GM19467 (cell line): ENCODE data around the gene SLC45A1.
"Not testable (repeated sequence)": the region's sequence is repeated elsewhere in the genome, so short reads cannot be mapped to it uniquely, and the experiment has no call there.

ENCODE experiments used
- ATAC-seq: cut with Tn5 transposase; IDR thresholded peaks from one replicate; pipeline ENCODE4 v1.9.1; 2021; ENCODE audit warnings: mild to moderate bottlenecking, moderate library complexity; ENCODE audit not compliant: unreplicated experiment

Gene SLC45A1

GRCh38 chr1:8364528-8365442 is 46.9 kb downstream of the SLC45A1 start:
- ATAC-seq, result no peak

GRCh38 chr1:8365661-8366362 is 47.9 kb downstream of the SLC45A1 start:
- no peak for ATAC-seq

- ATAC-seq, result no peak
Measured at GRCh38 chr1:8367571-8368194, 49.8 kb downstream of the SLC45A1 start.

GRCh38 chr1:8368956-8369639 is 51.2 kb downstream of the SLC45A1 start:
- ATAC-seq, result no peak

- no peak for ATAC-seq
Measured at GRCh38 chr1:8370046-8370881, 52.4 kb downstream of the SLC45A1 start.

- no peak for ATAC-seq
Measured at GRCh38 chr1:8370905-8371315, 53.0 kb downstream of the SLC45A1 start.

- ATAC-seq, result no peak
Measured at GRCh38 chr1:8371372-8371991, 53.6 kb downstream of the SLC45A1 start.

- no peak for ATAC-seq
Measured at GRCh38 chr1:8373125-8373524, 55.2 kb downstream of the SLC45A1 start.

GRCh38 chr1:8373581-8374241 is 55.8 kb downstream of the SLC45A1 start:
- ATAC-seq, result no peak

- no peak for ATAC-seq
Measured at GRCh38 chr1:8374356-8374755, 56.4 kb downstream of the SLC45A1 start.

GRCh38 chr1:8374812-8375211 is 56.9 kb downstream of the SLC45A1 start:
- ATAC-seq, result no peak

- no peak for ATAC-seq
Measured at GRCh38 chr1:8376358-8376840, 58.5 kb downstream of the SLC45A1 start.

- no peak for ATAC-seq
Measured at GRCh38 chr1:8377271-8377981, 59.5 kb downstream of the SLC45A1 start.

- no peak for ATAC-seq
Measured at GRCh38 chr1:8378178-8378577, 60.3 kb downstream of the SLC45A1 start.

GRCh38 chr1:8378981-8379470 is 61.1 kb downstream of the SLC45A1 start:
- no peak for ATAC-seq

GRCh38 chr1:8379513-8380186 is 61.7 kb downstream of the SLC45A1 start:
- ATAC-seq, result no peak

- ATAC-seq, result not testable (repeated sequence)
Measured at GRCh38 chr1:8380310-8380709, 62.4 kb downstream of the SLC45A1 start.

GRCh38 chr1:8381618-8382017 is 63.7 kb downstream of the SLC45A1 start:
- ATAC-seq, result no peak
